ENCODE data around the gene CARD8.

CARD8 gene

GRCh38 chr19:48284896-48285295, 29.2 kb upstream of the CARD8 start:
- no peak overlapping the region for H3K4me3 ChIP-seq (replicated peaks; ENCODE audit: insufficient read depth, low read length)
- DNase-seq (ENCODE audit: low read depth in 1 of 2, low spot score in 1 of 2), result no peak
- no peaks in the 10 kb centered on the region for H3K27me3 ChIP-seq (ENCODE audit: insufficient read depth, poor library complexity, severe bottlenecking)
- TF ChIP-seq GABPA (IDR thresholded peaks at IDR 0.05; ENCODE audit: low read depth) (no peak), POLR2AphosphoS5 (IDR thresholded peaks at IDR 0.05; ENCODE audit: low read depth) (no peak), REST (IDR thresholded peaks at IDR 0.05; ENCODE audit: insufficient replicate concordance, low read depth) (no peak), SPI1 (IDR thresholded peaks at IDR 0.05; ENCODE audit: borderline replicate concordance, low read depth) (no peak), CTCF (IDR thresholded peaks at IDR 0.05; ENCODE audit: insufficient read depth, low read length) (no peak)
- no peak overlapping the region for H3K27ac ChIP-seq (replicated peaks)

- DNase-seq (ENCODE audit: low read depth in 1 of 2, low spot score in 1 of 2), result no peak
- TF ChIP-seq GABPA (IDR thresholded peaks at IDR 0.05; ENCODE audit: low read depth) (no peak), SPI1 (IDR thresholded peaks at IDR 0.05; ENCODE audit: borderline replicate concordance, low read depth) (no peak), CTCF (IDR thresholded peaks at IDR 0.05; ENCODE audit: insufficient read depth, low read length) (no peak), POLR2AphosphoS5 (IDR thresholded peaks at IDR 0.05; ENCODE audit: low read depth) (no peak), REST (IDR thresholded peaks at IDR 0.05; ENCODE audit: insufficient replicate concordance, low read depth) (no peak)
- Histone ChIP-seq H3K27ac (replicated peaks) (no peak overlapping the region), H3K27me3 (ENCODE audit: insufficient read depth, poor library complexity, severe bottlenecking) (no peaks in the 10 kb centered on the region), H3K4me3 (replicated peaks; ENCODE audit: insufficient read depth, low read length) (no peak overlapping the region)
These were observed 28.2 kb upstream of the CARD8 start for GRCh38 chr19:48283908-48284307.

- Histone ChIP-seq H3K4me3 (replicated peaks; ENCODE audit: insufficient read depth, low read length) (no peak overlapping the region), H3K27ac (replicated peaks) (no peak overlapping the region), H3K27me3 (ENCODE audit: insufficient read depth, poor library complexity, severe bottlenecking) (no peaks in the 10 kb centered on the region)
- no peak for DNase-seq (ENCODE audit: low read depth in 1 of 2, low spot score in 1 of 2)
- TF ChIP-seq POLR2AphosphoS5 (IDR thresholded peaks at IDR 0.05; ENCODE audit: low read depth), result no peak
- no peak for TF ChIP-seq CTCF (IDR thresholded peaks at IDR 0.05; ENCODE audit: insufficient read depth, low read length)
- no peak for TF ChIP-seq REST (IDR thresholded peaks at IDR 0.05; ENCODE audit: insufficient replicate concordance, low read depth)
- no peak for TF ChIP-seq GABPA (IDR thresholded peaks at IDR 0.05; ENCODE audit: low read depth)
- no peak for TF ChIP-seq SPI1 (IDR thresholded peaks at IDR 0.05; ENCODE audit: borderline replicate concordance, low read depth)
These were observed 24.0 kb upstream of the CARD8 start for GRCh38 chr19:48279747-48280146.

Data from HL-60 (cell line).